ENCODE measurements around the gene COL2A1. TPM values are rescaled to one million over a fixed set of nuclear protein-coding genes. Genes with fewer than 3 reads are reported as not detected.

COL2A1 gene
- total RNA-seq, 1 experiment from 2014 or later: 10.8 TPM

- Histone ChIP-seq H4K8ac (replicated peaks; ENCODE audit: insufficient read length, low read depth, low read length) (no peak overlapping the region), H3K56ac (ENCODE audit: insufficient read length, low read depth, low read length) (no peak overlapping the region), H2BK5ac (ENCODE audit: insufficient read length, low read length) (no peak overlapping the region), H3K23me2 (ENCODE audit: insufficient read length, low read depth, low read length, poor library complexity, severe bottlenecking) (no peaks in the 10 kb centered on the region), H3K27me3 (ENCODE audit: insufficient read depth, low read length) (peaks cover 1% of the 10 kb centered on the region; the same call in 1 of the 2 replicates), H2BK15ac (ENCODE audit: low read depth, low read length) (no peak overlapping the region), H3K79me1 (ENCODE audit: insufficient read depth, low read depth, low read length, poor library complexity, severe bottlenecking) (no peaks in the 10 kb centered on the region), H3K79me2 (ENCODE audit: insufficient read depth, low read length) (no peaks in the 10 kb centered on the region), H2AK5ac (ENCODE audit: insufficient read length, low read length) (no peak overlapping the region), H3K4ac (ENCODE audit: low read depth, low read length) (no peak overlapping the region), H3K14ac (ENCODE audit: insufficient read depth, low read length) (no peak overlapping the region; the same call in 1 of the 2 replicates), H2BK20ac (ENCODE audit: low read depth, low read length, poor library complexity, severe bottlenecking) (no peak overlapping the region), H3K9ac (ENCODE audit: extremely low read depth, insufficient read length, low read length) (no peak overlapping the region), H4K5ac (ENCODE audit: insufficient read length, low read depth, low read length) (no peak overlapping the region), H3K18ac (ENCODE audit: insufficient read length, low read depth, low read length) (no peak overlapping the region), H3K4me2 (ENCODE audit: insufficient read depth, insufficient read length, low read length) (no peak overlapping the region), H4K91ac (ENCODE audit: insufficient read length, low read depth, low read length) (no peak overlapping the region), H3K23ac (ENCODE audit: insufficient read length, low read depth, low read length) (no peak overlapping the region), H3K9me3 (ENCODE audit: control insufficient read depth, low read depth, low read length) (no peaks in the 10 kb centered on the region), H4K20me1 (ENCODE audit: control insufficient read depth, insufficient read depth, insufficient read length) (no peaks in the 10 kb centered on the region), H2BK12ac (ENCODE audit: insufficient read length, low read depth, low read length) (no peak overlapping the region), H2AFZ (ENCODE audit: low read length) (no peak overlapping the region), H3K4me1 (ENCODE audit: insufficient read depth, low read length) (no peaks in the 10 kb centered on the region), H2BK120ac (ENCODE audit: low read depth, low read length, poor library complexity, severe bottlenecking) (no peak overlapping the region), H3T11ph (ENCODE audit: low read length) (no peak overlapping the region), H3K27ac (ENCODE audit: insufficient read length, low read depth, low read length) (no peak overlapping the region)
- no peaks in the 10 kb centered on the region for H3K9me3 Mint-ChIP-seq
- peaks cover 99% of the 10 kb centered on the region for H3K27me3 Mint-ChIP-seq (ENCODE audit: low read depth)
- peaks cover 13 to 18% of the 10 kb centered on the region in 2 experiments for H3K4me1 Mint-ChIP-seq
- H3K27ac Mint-ChIP-seq: no peak overlapping the region
- no peak for DNase-seq
- H3K4me3 Mint-ChIP-seq: no peak overlapping the region
- H3K36me3 Mint-ChIP-seq (ENCODE audit: insufficient read depth in 1 of 3, low read depth in 3 of 3): no peaks in the 10 kb centered on the region
- no CpG with 5 or more reads among the region's 13 CpGs for WGBS (ENCODE audit: extremely low coverage, insufficient read length, low lambda C conversion rate)
- TF ChIP-seq CTCF (conservative IDR thresholded peaks at IDR 0.05): no peak
Measured at GRCh38 chr12:47991106-47992061, 12.9 kb downstream of the COL2A1 start.

Measured in H9 (cell line).